ENCODE data around the gene FOXL3.
"Not testable (repeated sequence)": the region's sequence is repeated elsewhere in the genome, so short reads cannot be mapped to it uniquely, and the experiment has no call there.

Gene FOXL3

DNA sequence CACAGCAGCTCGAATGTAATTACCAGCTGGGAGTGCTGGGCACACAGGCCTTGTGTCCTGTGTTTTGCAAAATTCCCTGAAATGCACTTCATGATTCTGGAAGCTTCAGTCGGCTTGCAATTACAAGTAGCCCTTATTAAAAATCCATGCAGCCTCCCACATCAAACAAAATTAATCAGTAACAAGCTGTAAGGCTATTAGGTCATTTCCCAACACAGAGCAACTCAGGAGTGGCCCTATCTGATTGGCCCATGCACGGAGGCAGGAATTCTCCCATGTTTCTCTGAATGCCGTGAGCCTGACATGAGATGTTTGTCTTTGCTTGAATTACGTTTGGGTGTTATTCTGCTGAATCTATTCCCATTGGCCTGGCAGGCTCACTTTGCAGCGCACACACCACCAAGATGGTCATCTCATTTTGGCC is 36.9 kb downstream of the FOXL3 start:
- DNase-seq: no peak

DNA sequence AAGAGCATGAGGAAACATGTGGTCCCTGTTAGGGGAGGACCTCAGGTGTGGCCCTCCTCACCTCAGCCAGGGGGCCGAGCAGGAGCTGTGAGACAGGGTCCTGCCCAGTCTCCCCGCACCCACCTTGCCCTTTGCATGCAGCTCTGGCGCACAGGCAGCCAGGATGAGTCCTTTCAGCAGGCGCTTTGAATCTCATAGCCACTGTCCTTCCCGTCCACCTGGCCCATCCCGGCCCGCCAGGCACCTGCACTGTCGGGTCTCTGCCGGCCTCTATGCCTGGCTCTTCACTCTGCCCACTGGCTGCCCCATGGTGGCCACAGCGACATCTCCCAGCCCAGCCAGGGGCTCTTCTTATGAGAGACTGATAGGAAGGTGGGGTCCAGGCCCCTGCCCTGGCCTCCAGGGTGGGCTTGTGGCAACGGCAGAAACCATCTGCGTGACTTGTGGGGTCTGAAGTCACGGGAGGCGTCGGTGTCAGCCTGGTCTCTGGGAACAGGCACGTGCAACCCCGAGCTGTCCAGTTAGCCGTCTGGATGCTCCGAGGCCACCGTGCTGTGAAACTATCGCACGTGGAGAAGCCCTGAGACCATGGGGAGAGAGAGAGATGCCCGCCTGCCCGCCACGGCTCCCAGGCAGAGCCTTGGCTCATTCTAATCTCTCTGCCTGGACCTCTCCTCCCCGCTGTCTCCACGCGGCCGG is 37.4 kb downstream of the FOXL3 start:
- no peak for DNase-seq

DNA sequence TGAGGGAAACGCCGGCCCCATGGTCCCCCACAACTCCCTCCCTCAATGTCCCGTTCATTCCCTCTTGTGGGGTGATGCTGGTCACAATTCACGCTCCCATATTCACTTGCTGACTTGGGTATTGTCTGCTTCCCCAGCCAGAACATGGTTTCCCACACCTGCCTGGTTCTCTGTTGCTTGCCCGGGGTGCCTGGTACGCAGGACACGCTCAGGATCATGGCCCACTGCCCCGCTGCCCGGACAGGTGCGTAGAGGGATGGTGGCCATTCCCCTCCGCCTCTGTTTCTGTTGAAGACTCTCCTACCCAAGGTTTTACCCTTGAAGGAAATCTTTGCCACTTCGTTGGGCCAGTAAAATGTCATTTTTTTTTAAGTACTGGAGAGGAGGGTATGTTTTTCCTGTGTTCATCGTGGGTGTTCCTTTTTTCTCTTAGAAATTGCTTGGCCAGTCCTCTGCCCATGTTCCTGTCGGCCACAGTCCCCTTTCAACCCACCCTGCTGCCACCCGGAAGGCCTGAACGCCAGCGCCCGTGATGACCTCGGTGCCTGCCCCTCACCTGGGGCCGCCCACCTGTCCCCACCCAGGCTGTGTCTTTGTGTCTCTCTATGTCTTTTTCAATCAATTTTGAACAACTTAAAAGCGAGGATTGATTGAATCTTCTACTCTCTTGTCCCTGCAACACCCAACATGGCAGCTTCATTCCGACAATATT is 38.2 kb downstream of the FOXL3 start:
- DNase-seq: no peak

DNA sequence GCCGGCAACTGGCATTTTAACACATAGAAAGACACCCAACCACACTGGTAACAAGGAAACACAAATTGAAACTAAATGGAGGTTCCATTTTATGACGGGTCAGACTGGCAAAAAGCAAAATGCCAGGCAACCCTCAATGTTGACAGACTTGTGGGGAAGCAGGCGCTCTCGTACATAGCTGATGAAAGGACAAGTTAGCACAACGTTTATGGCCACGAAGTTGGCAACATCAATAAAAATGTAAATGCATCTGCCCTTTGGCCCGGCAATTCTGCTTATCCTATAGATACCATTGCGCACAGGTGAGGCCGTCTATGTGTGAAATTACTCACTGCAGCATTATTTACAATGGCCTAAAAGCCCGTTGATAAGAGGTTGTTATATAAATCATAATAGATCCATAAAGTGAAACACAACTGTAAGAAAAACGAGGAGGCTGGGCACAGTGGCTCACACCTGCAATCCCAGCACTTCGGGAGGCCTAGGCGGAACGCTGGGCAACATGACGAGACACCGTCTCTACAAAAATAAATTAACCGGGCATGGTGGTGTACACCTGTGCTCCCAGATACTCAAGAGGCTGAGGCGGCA is 39.8 kb downstream of the FOXL3 start:
- DNase-seq: no peak

DNA sequence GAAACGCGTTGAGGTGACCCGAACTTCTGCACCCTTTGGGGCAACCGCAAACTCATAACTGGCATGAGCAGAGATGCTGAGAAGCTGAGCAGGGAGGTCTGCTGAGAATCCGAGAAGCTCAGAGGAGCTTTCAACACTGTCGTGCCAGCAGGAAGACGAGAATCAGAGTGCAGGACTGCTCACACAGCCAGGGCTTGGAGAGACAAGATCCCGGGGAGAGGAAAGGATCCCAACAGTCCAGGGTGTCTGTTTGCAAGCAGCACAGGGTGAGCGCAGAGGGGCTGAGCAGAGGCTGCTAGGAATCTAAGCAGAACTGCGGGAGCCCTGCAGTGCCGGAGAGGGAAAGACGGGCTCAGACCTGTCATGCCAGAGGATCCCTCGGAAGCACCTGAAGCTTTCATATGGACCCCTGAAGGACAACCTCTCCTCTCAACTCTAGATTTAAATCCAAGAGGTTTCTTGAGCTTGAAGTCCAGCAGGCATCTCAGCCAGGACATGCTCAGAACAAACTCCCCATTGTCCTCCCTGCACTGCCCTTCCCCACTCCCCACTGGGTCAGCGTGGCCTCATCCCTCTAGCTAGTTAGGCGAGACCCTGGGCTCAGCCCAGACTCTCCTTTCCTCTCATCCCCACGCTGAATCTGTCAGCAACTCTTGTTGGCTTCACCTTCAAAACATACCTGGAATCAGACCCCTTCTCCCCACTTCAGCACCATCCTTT is 40.7 kb downstream of the FOXL3 start:
- no peak for DNase-seq

DNA sequence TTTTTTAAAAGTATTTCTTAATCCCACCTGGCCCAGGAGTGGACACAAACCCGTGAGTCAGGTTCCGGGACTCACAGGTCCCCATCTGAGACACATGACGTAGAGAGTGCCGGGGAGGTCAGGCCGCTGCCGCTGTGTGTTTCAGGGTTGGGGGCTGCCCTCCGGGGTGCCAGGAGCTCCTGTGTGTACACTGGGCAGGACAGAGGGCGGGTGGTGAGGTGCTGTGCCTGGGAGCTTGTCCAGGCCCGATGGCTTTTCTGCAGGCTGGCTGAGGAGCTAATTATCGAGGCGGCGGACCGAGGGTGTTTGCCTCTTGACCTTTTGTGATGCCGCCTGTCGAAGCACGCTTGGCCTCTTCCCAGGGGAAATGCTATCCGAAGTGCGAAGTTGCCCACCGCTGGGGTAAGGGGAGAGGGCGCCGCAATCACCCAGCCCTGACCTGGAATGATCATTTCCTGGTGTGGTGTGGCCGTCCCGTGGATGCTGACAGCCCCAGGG is 42.1 kb downstream of the FOXL3 start:
- DNase-seq: no peak

DNA sequence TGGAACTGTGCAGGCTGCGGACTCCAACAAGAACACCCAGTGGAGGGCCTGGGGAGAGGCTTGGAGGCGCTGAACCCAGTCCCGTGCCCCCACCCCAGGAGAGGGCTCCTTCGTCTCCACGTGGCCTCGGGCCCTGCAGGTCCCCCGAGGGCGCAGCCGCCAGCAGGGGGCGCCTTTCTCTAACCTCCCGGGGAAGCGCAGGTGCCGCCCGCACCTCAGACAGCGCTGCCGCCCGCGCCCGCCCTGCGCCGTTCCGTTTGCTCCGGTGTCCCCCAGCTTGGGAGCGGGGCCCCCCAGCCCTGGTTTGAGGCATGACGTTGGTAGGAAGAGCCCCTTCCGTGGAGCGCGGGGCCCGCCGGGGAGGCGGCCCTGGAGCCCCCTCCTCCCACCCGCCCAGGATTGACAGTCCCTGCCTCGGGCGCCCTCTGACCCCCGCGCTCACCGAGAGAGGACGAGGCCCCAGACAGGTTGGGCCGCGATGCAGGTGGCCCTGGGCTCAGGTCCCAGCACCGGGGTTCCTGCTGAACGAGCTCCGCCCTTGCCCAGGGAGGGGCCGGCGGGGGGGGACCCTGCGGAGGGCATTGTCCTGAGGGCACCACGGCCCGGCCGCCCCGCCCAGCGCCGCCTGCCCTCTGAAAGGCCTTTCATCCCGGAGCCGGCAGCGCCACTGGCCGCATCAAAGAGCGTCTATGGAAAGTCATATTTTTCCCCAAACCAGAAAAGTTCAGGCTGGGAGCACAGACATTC is 42.8 kb downstream of the FOXL3 start:
- DNase-seq: no peak

DNA sequence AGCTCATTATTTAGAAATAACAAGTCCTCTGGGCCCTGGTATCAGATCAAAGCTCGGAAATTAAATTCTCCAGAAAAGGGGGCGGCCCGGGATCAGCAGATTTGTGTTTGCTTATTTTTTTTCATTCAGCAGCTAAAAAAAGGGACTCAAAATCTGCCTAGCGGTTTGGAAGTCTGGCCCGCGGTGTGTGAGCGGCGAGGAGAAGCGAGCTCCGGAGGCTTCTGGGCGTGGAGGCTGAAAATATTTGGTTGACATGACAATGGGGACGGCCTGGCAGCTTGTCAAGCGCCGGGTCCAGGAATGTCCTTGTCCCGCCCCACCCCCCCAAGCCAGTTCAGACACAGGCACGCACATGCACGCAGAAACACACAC is 43.4 kb downstream of the FOXL3 start:
- no peak for DNase-seq

DNA sequence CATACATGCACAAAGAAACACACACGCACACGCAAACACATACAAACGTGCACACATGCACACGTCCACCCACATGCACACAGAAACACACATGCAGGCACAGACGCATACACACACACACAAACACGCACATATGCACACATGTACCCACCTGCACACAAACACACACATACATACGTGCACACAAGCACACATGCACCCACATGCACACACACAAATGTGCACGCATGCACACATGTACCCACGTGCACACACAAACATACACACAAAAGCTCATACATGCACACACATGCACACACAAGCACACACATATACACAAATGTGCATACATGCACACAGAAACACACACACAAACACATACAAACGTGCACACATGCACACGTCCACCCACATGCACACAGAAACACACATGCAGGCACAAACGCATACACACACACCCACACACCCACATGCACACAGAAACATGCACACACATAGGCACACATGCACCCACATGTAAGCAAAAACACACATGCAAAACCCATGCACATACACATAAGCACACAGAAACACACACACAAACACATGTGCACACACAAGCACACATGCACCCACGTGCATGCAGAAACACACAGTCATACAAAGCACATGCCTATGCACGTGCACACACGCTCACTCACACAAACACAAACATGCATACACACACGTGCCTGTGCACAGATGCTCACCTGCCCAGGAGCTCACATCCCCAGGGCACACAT is 44.8 kb downstream of the FOXL3 start:
- DNase-seq: no peak

DNA sequence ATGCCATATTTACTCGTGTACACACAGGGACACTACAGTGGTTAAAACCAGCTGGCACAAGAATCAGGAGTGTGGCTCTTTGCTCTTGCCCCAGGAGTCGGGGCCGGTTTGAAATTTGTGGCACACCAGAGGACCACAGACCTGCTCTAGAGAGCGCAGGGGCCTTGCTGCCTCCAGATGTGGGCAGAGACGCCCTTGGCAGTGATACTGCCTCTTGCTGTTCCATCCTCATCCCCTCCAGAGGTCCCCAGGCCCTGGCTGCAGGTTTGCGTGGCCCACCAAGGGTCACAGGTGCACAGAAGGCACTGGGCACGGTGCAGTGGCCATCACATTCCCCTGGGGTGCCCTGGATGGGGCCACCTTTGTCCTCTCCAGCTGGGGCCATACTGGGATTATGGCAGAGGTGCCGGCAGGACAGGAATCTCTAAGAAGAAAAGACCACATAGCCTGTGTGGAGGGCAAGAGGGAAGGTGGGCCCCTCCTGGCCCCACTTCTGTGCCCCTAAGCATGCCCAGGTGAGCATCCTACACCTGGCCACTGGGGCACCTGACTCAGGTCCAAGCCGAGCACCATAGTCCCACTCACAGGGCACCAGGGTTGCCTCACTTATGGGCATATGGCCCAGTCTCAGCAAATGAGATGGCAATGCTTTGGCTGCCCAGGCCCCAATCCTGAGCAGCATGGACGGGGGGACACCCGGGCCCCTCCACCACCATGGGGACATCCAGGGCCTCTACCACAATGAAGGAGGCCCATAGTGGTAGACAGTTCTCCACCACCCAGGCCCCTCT is 45.6 kb downstream of the FOXL3 start:
- no peak for DNase-seq

DNA sequence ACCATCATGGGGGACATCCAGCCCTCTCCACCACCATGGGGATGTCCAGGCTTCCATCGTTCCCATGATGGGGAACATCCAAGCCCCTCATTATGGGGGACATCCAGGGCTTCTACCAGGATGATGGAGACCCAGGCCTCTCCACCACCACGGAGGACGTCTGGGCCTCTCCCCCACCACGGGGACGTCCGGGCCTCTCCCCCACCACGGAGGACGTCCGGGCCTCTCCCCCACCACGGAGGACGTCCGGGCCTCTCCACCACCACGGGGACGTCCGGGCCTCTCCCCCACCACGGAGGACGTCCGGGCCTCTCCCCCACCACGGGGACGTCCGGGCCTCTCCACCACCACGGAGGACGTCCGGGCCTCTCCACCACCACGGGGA is 46.2 kb downstream of the FOXL3 start:
- DNase-seq: not testable (repeated sequence)

DNA sequence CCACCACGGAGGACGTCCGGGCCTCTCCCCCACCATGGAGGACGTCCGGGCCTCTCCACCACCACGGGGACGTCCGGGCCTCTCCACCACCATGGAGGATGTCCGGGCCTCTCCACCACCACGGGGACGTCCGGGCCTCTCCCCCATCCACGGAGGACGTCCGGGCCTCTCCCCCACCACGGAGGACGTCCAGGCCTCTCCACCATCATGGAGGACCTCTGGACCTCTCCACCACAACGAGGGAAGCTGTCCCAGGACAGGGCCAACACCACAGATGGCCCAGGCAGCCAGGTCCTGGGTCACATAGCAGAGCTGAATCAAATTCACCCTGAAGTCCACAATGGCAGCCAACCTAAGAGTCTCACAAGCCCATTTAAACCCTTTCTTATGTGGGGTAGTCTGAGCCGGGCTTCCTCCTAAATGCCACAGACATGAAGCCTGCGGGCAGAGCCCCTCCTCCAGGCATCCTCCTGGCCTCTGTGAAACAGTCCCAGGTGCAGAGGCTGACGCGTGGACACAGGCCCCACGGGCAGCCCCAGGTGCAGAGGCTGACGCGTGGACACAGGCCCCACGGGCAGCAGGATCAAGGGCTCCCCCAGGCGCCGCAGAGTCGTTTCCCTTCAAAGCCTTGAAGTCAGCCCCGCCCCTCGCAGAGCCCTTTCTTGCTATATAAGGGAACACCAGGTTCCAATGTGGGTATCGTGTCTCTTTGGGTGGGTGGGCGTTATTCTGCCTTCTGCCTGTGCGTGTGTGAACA is 47.0 kb downstream of the FOXL3 start:
- no peak for DNase-seq

DNA sequence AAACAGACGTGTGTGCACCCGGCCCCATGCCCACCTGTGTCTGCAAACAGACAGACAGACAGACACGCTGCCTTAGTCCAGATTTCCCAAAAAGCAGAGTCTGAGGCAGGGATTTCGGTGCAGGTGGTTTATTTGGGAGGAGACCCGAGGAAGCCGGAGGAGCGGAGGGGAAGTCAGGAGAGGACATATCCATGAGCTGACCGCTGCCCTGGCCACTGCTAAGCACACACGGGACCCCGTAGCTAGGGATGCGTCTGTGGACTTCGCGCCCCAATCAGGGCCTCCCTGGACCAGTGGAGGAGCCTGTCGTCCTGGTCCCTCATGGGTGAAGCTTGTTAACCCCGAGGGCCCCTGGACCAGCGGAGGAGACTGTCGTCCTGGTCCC is 47.6 kb downstream of the FOXL3 start:
- DNase-seq: no peak

DNA sequence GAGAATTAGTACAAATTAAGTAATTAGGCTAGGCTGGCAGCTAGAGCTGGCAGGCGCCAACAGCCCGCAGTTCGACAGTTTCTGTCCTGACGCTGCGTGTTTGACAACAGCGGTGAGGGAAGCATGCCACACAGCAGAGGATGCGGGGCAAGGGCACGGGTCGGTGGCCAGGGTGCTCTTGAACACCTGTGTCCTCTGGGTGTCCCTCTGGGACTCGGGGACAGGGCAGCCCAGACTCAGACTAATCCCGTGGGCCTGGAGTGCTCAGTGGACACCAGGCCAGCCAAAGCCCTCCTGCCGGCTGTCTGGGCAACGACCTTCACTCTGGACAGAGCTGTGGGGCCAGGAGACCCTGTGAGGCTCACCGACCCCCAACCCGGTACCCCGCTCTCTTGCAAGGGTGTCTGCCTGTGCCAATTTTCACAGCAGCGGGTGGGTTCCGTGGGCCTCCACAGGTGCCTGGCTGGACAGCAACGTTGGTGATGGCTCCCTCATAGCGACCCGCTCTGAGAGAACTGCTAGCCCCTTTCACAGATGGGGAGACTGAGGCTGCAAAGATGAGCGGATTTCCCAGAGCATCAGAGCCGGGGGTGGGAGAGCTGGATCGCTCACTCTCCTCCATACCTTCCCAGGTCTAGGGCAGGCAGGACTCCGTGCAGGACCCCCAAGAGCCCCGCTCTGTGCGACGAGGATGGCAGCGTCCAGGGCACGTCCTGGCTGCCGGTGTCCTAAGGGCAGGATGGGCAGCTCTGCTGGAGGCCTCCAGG is 48.5 kb downstream of the FOXL3 start:
- no peak for DNase-seq

DNA sequence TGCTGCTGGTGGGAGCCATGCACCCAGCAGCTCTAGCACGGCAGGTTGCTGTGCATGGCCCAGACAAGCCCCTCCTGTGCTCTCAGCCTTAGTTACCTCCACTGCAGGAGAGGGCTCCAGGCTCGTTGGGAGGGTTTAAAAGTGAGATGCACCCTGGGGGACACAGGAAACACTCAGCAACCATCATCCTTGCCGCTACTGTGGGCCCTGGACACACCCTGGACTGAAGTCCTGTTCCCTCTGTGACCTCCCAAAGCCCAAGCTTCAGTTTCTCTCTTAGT is 49.0 kb downstream of the FOXL3 start:
- DNase-seq: no peak

DNA sequence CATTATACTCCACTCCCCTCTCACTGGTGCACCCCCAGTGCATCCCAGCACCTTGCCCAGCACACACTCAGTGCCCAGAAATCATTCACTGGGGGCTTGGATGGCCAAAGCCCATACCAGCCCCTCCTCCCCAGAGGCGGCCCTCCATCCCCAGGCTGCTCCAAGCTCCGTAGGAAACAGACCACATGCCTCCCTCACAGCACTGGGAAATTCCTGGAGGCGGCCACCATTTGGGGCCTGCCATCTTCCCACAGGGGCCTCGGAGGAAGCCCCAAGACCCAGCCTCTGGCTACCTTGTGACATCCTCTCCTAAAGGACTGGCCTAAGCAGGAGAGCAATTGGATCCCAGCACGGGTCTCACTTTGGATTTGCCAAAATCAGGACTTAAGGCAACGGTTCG is 49.7 kb downstream of the FOXL3 start:
- DNase-seq: no peak

DNA sequence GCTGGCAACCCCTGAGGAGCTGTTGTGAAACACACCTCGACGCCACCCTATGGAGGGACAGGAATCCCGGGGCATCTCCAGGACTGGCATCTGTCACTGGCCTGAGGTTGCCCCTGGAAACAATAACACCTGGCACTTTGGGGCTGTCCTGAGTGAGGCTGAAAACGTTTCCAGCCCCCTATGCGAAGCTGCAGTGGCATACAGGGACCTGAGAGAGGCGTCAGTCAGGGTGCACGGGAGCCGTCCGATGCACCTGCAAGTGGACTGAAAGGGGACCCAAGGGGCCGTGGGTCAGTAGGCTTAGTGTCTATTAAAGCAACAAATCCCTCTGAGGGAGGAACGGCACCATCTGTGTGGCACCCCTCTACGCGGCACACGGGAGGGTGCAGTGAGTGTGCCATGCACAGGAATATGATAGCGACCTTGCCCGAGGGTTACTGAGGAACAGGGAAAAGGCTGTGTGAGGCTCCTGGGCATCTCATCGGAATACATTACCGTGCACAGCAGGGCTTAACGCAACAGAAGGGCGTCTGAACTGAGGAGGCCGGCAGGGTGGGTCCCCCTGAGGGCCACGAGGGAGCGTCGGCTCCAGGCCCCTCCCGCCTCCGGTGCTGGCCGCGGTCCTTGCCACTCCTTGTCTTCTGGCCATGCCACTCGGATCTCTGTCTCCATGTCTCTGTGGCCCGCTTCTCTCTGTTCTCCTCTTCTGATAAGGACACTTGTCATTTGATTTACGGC is 50.4 kb downstream of the FOXL3 start:
- DNase-seq: peak; percentile 36
